HG02678 (cell line): ENCODE measurements around the gene ARL13B.
"Not testable (repeated sequence)": the region's sequence is repeated elsewhere in the genome, so short reads cannot be mapped to it uniquely, and the experiment has no call there.

Experiments used
- ATAC-seq: cut with Tn5 transposase; IDR thresholded peaks from one replicate; pipeline ENCODE4 v1.9.1; 2021; ENCODE audit warnings: mild to moderate bottlenecking, moderate library complexity; ENCODE audit not compliant: unreplicated experiment

The ARL13B gene

GRCh38 chr3:93994056-93994455 is 14.1 kb downstream of the ARL13B start:
- no peak for ATAC-seq

GRCh38 chr3:94001191-94001590 is 21.2 kb downstream of the ARL13B start:
- no peak for ATAC-seq

GRCh38 chr3:94001827-94002495 is 22.0 kb downstream of the ARL13B start:
- no peak for ATAC-seq

GRCh38 chr3:94004301-94004910 is 24.5 kb downstream of the ARL13B start:
- ATAC-seq = peak; percentile 93

GRCh38 chr3:94008253-94008652 is 28.3 kb downstream of the ARL13B start:
- ATAC-seq = no peak

GRCh38 chr3:94009608-94010007 is 29.7 kb downstream of the ARL13B start:
- ATAC-seq = no peak

GRCh38 chr3:94011233-94011711 is 31.3 kb downstream of the ARL13B start:
- ATAC-seq = no peak

- no peak for ATAC-seq
Measured at GRCh38 chr3:94012185-94012584, 32.2 kb downstream of the ARL13B start.

GRCh38 chr3:94015025-94015424 is 35.1 kb downstream of the ARL13B start:
- no peak for ATAC-seq

- no peak for ATAC-seq
Measured at GRCh38 chr3:94019659-94020058, 39.7 kb downstream of the ARL13B start.

GRCh38 chr3:94020293-94020692 is 40.3 kb downstream of the ARL13B start:
- ATAC-seq = no peak

- no peak for ATAC-seq
Measured at GRCh38 chr3:94024385-94024784, 44.4 kb downstream of the ARL13B start.

GRCh38 chr3:94026623-94027022 is 46.7 kb downstream of the ARL13B start:
- no peak for ATAC-seq

- ATAC-seq = no peak
Measured at GRCh38 chr3:94028093-94028837, 48.3 kb downstream of the ARL13B start, which contains the start of gene STX19. STX19 (minus strand) TSS chr3:94028597; CDS start chr3:94015269, 13,328 bp downstream.

GRCh38 chr3:94036909-94037507 is 57.1 kb downstream of the ARL13B start:
- ATAC-seq = peak; percentile 76

- no peak for ATAC-seq
Measured at GRCh38 chr3:94043285-94043684, 63.3 kb downstream of the ARL13B start.

- ATAC-seq = not testable (repeated sequence)
Measured at GRCh38 chr3:94044100-94044936, 64.4 kb downstream of the ARL13B start.

- no peak for ATAC-seq
Measured at GRCh38 chr3:94046533-94046932, 66.6 kb downstream of the ARL13B start.

- ATAC-seq = no peak
Measured at GRCh38 chr3:94049267-94049666, 69.3 kb downstream of the ARL13B start.

GRCh38 chr3:94050546-94050945 is 70.6 kb downstream of the ARL13B start:
- no peak for ATAC-seq
